ENCODE data around the gene CEACAM5. TPM values are rescaled to one million over a fixed set of nuclear protein-coding genes. Genes with fewer than 3 reads are reported as not detected.

Gene CEACAM5
- 1.3 and 3.9 TPM in 2 replicates for total RNA-seq (2022)
- Bru-seq, nascent RNA, result percentile 43 among the genes with signal in this experiment
- BruChase-seq, experiment 1, labeled RNA remaining after a 2-hour chase, result percentile 41 among the genes with signal in this experiment
- BruChase-seq, experiment 2, labeled RNA remaining after a 6-hour chase, result percentile 67 among the genes with signal in this experiment
- long read RNA-seq, partial matches to known transcripts, result 0 of 7 reads
- long read RNA-seq, other reads (novel, unspliced or antisense), result 4 of 7 reads

- Histone ChIP-seq H3K4me3 (ENCODE audit: low read depth, low read length) (no peak within 1 kb of the TSS), H3K9me3 (no peaks in the 10 kb centered on the region), H3K27me3 (replicated peaks; ENCODE audit: control insufficient read depth, insufficient read depth, low read length) (no peaks in the 10 kb centered on the region), H3K4me1 (no peaks in the 10 kb centered on the region), H3K36me3 (ENCODE audit: control insufficient read depth, insufficient read depth, low read length) (no peaks in the 10 kb centered on the region)
- peaks cover 13% of the 10 kb centered on the region for H3K4me1 Mint-ChIP-seq (ENCODE audit: low read depth, unreplicated experiment)
- DNase-seq, result no peak
- no peaks in the 10 kb centered on the region for H3K9me3 Mint-ChIP-seq (ENCODE audit: unreplicated experiment)
- no peak within 1 kb of the TSS for H3K4me3 Mint-ChIP-seq (ENCODE audit: unreplicated experiment)
- ChIA-PET CTCF (interaction anchor here (2.0 kb wide), 1 partner anchor 26 kb away, joined by 24 read pairs; no protein-coding TSS in a partner anchor), POLR2A (no interaction called here)
- H3K27me3 Mint-ChIP-seq (ENCODE audit: insufficient read depth, unreplicated experiment), result peaks cover 5% of the 10 kb centered on the region
- TF ChIP-seq CTCF (IDR thresholded peaks at IDR 0.05; ENCODE audit: insufficient read depth in 1 of 2, low read depth in 1 of 2, low read length in 1 of 2, severe bottlenecking in 1 of 2, unreplicated experiment in 1 of 2), result no peak
- H3K27ac Mint-ChIP-seq (ENCODE audit: unreplicated experiment), result no peak within 1 kb of the TSS
- no TSS peak for BruUV-seq (replicated peaks)
- H3K36me3 Mint-ChIP-seq (ENCODE audit: insufficient read depth, unreplicated experiment), result peaks cover 5% of the 10 kb centered on the region
- intact Hi-C loops (cut with micrococcal nuclease; ENCODE audit: unreplicated experiment), result loop anchor here (5.0 kb wide), 1 partner anchor 66 kb away; no protein-coding TSS in a partner anchor
Measured at GRCh38 chr19:41708481-41708880, at the start of gene CEACAM5. CEACAM5 (plus strand) TSS chr19:41708626; CDS start chr19:41708732, 106 bp downstream.

GRCh38 chr19:41666075-41666474 is 42.4 kb upstream of the CEACAM5 start:
- Histone ChIP-seq H3K4me3 (ENCODE audit: low read depth, low read length) (no peak overlapping the region), H3K27me3 (replicated peaks; ENCODE audit: control insufficient read depth, insufficient read depth, low read length) (no peaks in the 10 kb centered on the region), H3K4me1 (no peaks in the 10 kb centered on the region), H3K36me3 (ENCODE audit: control insufficient read depth, insufficient read depth, low read length) (no peaks in the 10 kb centered on the region), H3K9me3 (peaks cover 24% of the 10 kb centered on the region)
- ChIA-PET CTCF (no interaction called here), POLR2A (no interaction called here)
- TF ChIP-seq CTCF (IDR thresholded peaks at IDR 0.05; ENCODE audit: insufficient read depth in 1 of 2, low read depth in 1 of 2, low read length in 1 of 2, severe bottlenecking in 1 of 2, unreplicated experiment in 1 of 2), result no peak
- no peaks in the 10 kb centered on the region for H3K27me3 Mint-ChIP-seq (ENCODE audit: insufficient read depth, unreplicated experiment)
- no peak overlapping the region for H3K27ac Mint-ChIP-seq (ENCODE audit: unreplicated experiment)
- no peak for DNase-seq
- intact Hi-C loops (cut with micrococcal nuclease; ENCODE audit: unreplicated experiment), result no loop called here
- H3K4me1 Mint-ChIP-seq (ENCODE audit: low read depth, unreplicated experiment), result no peaks in the 10 kb centered on the region
- H3K4me3 Mint-ChIP-seq (ENCODE audit: unreplicated experiment), result no peak overlapping the region
- peaks cover 21% of the 10 kb centered on the region for H3K9me3 Mint-ChIP-seq (ENCODE audit: unreplicated experiment)
- no peaks in the 10 kb centered on the region for H3K36me3 Mint-ChIP-seq (ENCODE audit: insufficient read depth, unreplicated experiment)
- BruUV-seq (replicated peaks), result no TSS peak

- Mint-ChIP-seq H3K9me3 (ENCODE audit: unreplicated experiment) (peaks cover 17% of the 10 kb centered on the region), H3K27me3 (ENCODE audit: insufficient read depth, unreplicated experiment) (peaks cover 8% of the 10 kb centered on the region), H3K27ac (ENCODE audit: unreplicated experiment) (no peak overlapping the region), H3K4me1 (ENCODE audit: low read depth, unreplicated experiment) (no peaks in the 10 kb centered on the region), H3K36me3 (ENCODE audit: insufficient read depth, unreplicated experiment) (no peaks in the 10 kb centered on the region), H3K4me3 (ENCODE audit: unreplicated experiment) (no peak overlapping the region)
- intact Hi-C loops (cut with micrococcal nuclease; ENCODE audit: unreplicated experiment), result no loop called here
- DNase-seq, result no peak
- Histone ChIP-seq H3K36me3 (ENCODE audit: control insufficient read depth, insufficient read depth, low read length) (no peaks in the 10 kb centered on the region), H3K27me3 (replicated peaks; ENCODE audit: control insufficient read depth, insufficient read depth, low read length) (no peaks in the 10 kb centered on the region), H3K9me3 (peaks cover 24% of the 10 kb centered on the region), H3K4me1 (no peaks in the 10 kb centered on the region), H3K4me3 (ENCODE audit: low read depth, low read length) (no peak overlapping the region)
- BruUV-seq (replicated peaks), result no TSS peak
- TF ChIP-seq CTCF (IDR thresholded peaks at IDR 0.05; ENCODE audit: insufficient read depth in 1 of 2, low read depth in 1 of 2, low read length in 1 of 2, severe bottlenecking in 1 of 2, unreplicated experiment in 1 of 2), result no peak
- ChIA-PET CTCF (no interaction called here), POLR2A (no interaction called here)
Measured at GRCh38 chr19:41668315-41668714, 40.1 kb upstream of the CEACAM5 start.
